GM18858 (cell line): Measurements from ENCODE around the gene NSFL1C.

ENCODE experiments used
- ATAC-seq: cut with Tn5 transposase; IDR thresholded peaks from one replicate; pipeline ENCODE4 v1.9.1; 2021; ENCODE audit not compliant: unreplicated experiment

Gene NSFL1C

DNA sequence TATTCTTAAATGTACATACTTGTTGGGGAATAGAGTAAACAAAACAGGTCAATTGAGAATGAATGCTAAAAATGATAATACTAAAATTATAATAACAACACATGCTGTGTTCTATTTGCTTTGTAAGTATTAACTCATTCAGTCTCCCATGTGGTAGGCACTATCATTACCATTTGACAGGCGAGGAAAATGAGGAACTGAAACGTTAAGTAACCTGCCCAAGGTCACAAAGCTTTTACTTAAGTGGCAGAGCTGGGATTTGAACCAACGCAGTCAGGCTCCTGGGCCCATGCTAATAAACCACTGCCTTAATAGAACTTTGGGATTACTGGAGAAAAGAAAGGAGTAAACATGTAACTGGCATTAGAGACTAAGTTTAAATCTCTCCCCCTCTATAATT, 3.8 kb downstream of the NSFL1C start:
- no peak for ATAC-seq

DNA sequence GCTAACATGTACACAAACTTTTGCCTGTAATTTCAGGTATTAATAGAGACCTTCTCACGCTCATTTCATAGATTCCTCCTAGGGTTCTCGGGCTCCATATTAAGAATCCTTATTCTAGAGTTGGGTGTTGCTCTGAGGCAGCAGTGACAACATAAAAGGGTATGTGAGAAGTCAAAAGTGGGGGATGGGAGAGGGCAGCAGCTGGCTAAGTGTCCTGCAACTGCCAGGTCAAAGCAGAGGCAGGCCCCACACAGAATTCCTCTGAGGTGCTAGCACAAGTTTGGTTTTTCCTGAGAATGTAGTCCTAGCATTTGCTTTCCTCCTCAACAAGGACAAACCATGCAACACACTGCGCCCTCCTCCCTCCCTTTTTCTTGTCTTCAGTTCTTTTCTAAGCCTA, 4.6 kb downstream of the NSFL1C start:
- ATAC-seq: no peak

DNA sequence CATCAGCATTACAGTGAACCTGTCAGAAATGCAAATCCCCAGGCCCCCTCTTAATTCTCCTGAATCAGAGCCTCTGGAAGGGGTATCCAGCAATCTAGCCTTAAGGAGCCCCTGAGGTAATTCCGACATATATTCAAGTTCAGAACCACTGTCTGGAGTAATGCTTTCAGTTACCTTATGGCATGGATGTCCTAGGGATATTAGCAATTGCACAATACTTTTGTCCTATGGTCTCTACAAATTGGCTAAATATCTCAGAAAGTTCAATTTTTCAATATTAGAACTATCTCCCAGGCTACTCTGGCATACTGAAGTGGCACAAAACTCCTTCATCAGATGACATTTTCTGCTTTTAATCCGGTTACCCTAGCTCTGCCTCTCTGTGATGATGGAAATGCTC, 6.4 kb downstream of the NSFL1C start:
- ATAC-seq: no peak

DNA sequence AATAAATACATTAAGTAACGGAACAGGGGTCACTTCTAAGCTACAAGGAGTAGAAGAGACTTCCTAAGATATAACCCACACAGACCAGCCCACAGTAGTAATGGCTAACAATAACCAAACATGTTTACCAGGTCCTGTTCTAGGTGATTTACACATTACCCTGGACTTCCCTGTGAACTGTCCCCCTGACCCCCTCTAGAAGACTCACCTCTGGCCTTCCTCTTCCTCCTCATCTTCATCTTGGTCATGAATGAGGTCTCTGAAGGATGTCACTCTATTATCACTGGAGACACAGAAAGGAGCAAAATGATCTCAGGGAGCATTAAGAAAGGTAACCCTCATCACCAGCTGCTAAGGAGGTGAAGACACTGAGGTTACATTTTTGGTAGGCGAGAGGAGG, 8.7 kb downstream of the NSFL1C start:
- ATAC-seq: no peak

DNA sequence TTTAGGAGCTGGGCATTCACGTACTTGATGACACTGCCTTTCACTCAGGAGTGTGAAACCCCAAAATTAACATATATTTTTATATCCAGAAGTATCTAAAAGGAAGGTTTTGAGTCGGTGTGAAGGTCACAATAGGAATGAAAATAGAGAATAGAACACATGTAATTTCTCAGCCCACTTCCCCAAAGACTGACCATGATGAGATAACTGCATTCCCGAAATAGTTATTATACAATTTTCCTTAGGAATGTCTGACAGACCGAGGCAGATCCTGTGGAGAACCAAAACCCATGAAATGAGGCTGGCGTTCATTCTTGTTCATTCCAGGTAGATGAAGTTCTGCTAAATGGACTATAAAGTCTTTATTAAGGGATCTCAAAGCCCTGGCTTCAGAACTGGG, 10.3 kb downstream of the NSFL1C start:
- ATAC-seq: no peak

DNA sequence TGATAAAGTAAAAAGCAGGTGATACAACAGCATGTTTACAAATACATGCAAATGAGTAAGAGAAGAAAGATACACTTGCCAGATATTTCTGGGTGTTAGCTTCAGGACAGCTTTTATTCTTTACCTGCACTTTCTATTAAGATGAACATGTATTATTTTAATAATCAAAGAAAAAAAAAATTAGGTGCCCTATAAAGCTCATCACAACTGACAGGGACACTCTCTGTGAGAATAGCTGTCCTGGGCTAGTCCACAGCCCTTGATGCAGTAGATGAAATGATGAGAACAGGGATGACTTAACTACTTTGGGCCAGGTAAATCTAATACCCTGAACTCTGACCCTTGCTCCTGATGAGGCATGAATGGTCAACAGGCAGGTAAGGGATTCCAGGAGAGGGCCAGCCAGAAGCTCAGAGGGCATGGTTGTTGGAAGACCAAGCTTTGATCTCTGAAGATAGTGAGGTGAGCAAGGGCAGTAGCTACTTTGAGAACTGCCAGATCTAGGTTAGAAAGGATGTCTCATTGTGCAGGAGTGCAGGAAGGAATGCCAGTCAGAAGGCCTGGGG, 15.6 kb downstream of the NSFL1C start:
- ATAC-seq: no peak

DNA sequence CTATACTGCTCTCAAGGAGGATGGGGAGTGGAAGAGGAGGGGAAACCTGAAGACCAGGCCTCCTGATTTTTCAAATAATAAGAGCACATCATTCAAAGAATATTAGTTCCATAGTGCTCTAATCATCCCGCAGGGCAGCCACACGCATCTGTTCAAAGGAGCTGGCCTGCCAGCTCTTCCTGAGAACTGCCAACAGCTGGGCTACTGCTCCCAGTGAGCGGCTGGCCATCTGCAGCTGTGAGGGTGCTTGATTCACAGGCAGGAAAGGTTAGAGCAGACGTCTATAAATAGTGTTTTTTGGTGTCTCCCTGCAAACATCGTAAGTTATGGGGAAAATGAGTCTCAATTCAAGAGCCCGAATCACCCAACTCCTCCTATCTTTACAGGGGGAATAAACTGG, 17.3 kb downstream of the NSFL1C start:
- ATAC-seq: no peak

DNA sequence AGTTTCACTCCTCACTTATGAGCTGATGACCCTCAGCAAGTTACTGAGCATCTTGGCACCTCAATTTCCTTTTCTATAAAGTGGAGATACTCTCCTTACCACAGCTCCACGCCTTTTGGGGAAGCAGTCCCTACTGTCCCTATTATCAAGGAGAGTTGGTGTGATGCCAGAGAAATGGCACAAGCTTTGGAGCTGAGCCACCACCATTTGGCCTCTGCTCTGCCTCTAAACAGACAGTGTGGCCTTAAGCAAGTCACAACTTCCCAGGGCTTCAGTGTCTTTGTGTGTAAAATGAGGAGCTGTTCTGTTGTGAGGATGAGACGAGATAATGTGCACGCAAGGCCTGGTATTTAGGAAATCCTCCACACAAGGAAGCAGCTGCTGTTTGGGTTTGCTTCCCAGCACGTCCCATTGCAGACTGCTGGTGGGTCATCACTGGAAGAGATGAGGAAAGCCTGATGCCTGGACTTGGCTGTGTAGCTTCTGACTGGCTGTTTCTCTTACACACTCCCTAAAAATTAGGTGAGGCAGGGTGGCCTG, 18.5 kb downstream of the NSFL1C start:
- no peak for ATAC-seq

DNA sequence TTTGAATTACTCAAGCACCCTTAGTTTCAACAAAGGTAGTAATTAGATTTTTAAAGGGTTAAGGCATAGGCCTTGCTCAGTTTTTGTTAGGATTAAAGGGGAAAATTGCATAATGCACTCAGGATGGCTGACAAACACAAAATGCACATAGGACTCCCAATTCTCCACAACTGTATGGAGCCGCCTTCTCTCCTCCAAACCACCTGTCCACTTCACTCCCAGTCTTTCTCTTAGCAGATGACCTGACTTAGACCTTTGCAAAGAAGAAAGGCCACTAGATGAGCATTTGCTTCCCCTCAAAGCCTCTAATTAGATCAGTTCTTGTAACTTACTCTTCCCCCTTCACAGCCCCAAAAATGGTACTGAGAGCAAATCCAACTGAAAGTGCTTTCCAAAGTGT, 20.1 kb downstream of the NSFL1C start:
- ATAC-seq: no peak

DNA sequence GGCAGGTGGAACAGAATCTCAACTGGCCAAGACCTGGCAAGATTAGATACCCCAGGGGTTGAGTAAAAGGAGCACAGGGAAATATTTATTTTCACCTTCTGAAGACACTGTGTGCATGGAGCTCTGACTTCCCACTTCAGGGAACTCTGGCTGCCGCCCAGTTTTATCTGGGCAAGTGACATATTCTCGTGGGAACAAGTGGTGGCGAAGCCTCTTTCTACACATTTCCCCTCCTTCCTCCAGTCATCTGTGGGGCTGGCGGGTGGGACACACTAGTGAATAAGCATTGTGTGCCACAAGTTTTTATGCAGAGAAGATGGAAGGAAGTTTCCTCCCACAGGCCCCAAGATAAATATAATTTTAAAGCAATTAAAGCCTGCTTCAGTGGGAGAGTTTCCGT, 23.6 kb downstream of the NSFL1C start:
- no peak for ATAC-seq

DNA sequence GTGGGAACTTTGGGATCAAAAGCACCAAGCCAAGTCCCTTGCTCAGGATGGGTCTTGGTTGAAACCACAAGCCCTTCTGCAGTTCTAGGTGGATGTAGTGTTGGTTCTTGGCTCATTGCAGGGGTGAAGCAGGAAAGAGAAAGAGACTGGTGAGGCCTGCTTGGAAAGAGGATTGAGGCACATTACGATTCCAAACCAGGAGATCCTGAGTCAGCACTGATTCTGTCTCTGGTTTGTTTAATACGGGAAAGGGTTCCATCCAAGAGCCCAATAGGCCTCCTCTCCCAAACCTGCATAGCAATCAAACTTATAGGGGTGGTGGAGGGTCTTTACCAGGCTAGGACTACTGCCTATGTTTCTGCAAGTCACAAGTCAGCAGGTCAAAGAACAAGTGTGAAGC, 24.3 kb downstream of the NSFL1C start:
- no peak for ATAC-seq

DNA sequence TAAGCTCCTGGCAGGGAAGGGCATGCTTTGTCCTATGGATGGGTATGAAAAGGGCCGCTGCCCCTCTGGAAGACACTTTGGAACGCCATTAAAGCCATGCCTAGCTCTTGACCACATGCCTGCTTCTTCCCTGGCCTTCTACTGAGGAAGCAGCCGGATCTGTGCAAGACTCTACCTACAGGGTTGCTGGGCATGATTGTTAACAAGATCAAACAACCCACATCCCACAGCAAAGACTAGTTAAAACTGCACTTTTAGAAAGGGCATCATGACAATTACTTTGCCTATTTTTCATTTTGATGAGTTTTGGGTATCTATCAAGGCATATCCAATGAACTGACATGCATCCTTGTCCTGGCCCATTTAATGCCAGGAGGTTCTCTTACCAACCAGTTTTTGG, 25.5 kb downstream of the NSFL1C start:
- ATAC-seq: no peak

DNA sequence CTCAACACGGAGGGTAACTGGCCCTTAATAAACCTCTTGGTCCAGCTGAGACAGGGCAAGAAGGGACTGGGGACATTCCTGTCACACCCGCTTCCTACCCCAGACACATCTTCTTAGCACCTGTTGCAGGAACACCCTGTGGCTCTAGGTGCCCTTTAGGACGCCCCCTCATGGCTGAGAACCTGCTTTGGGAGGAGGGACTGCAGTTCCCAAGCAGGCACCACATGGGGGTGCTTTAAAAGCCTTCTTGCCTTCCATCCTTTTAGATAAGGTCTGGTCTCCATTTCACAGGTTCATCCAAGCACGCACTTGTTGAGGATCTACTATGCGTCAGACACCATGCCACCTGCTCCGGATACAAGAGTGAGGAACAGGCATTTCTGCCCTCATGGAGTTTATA, 26.6 kb downstream of the NSFL1C start:
- ATAC-seq: no peak

DNA sequence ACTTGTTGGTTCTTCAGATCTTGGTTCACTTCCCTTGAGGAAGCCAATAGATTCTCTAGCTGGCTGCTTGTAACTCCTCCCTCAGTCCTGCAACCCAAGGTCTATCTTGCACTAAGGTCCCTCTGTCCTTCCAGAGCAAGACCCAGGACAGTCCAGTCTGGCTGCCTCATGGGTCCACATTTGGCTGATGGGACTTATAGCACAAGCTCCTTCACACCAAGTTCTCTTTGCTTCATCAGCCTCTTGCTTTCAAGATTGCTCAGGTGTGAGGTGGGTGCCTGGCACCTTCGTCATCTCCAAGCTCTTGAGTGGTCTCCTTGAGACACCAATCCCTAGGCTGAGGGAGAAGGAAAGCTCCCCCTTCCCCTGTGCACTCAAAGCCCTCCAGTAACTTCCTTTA, 28.3 kb downstream of the NSFL1C start:
- ATAC-seq: no peak

DNA sequence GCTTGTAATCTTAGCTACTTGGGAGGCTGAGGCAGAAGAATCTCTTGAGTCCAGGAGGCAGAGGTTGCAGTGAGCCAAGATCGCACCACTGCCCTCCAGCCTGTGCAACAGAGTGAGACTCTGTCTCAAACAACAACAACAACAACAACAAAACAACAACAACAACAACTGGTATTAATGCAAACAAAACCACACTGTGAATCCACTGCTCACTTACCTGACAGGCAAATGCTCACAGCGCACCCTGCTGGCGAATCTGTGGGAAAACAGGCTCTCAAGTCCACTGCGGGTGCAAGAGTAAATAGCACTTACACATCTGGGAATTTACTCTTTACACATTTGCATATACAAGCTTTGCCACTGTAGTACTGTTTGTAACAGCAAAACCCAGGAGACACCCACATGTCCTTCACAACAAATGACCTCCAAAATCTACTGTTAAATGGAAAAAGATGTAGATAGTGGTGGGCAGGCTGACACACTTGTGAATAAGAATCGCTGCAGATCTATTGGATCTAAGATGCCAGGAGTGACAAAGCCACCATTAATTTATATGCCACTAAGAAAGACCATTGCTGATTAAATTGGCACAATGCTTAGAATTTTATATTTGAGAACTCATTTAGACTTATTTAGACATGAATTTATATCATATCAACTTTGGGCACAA, 29.3 kb downstream of the NSFL1C start:
- no peak for ATAC-seq

DNA sequence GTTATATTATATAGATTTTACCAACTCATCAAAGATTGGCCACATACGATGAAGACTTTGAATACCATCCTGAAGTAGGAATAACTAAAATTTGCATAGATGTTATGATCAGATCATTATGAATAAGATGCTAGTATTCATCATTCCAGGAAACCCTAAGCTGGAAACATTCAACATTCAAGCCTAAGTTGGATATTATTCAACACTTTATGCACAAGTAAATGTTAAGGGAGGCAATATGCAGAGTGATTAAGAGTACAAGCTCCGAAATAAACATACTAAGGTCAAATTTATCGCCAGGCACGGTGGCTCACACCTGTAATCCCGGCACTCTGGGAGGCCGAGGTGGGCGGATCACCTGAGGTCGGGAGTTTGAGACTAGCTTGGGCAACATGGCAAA, 30.4 kb downstream of the NSFL1C start:
- ATAC-seq: no peak

DNA sequence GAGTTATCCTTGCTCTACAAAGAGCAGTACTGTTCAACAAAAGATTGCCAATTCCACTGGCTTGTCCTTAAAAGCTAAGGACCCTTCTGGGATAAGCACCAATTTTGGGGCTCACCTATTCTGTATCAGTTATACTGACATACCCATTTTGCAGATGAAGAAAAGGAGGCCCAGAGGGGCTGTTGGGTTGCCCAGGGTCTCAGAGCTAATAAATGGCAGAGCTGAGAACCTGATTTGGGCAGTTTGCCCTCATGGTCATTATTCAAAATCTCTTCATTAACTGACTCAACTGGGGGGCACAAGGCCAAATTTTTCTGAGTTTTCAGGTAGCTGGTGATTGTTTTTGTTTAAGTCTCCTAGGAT, 31.3 kb downstream of the NSFL1C start:
- ATAC-seq: no peak

DNA sequence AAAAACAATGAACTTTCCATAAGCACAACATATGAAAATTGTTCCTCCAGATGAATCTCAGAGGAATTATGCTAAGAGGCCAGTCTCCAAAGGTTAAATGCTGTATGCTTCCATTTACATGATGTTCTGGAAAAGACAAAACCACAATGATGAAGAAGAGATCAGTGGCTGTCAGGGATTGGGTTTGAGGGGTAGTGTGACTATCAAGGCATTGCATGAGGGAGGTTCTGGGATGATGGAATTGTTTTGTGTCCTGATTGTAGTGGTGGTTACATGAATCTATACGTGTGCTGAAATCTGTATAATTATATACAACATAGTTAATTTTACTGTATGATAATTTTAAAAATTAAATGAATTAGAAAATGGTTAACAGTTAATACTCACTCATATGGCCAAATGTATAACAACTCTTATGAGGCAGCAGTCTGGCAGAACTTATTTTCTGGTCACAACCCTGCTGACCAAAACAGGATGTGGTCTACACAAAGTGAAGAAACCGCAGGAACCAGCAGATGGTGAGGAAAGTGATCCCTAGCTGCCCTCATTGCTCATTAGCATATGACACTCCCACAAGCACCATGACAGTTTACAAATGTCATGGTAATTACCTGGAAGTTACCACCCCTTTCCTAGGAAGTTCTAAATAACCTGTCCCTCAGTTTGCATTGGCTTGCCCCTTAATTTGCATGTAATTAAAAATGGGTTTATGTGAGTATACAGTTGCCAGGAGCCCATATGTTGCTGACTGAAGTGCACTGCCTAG, 31.9 kb downstream of the NSFL1C start:
- ATAC-seq: peak; percentile 88

DNA sequence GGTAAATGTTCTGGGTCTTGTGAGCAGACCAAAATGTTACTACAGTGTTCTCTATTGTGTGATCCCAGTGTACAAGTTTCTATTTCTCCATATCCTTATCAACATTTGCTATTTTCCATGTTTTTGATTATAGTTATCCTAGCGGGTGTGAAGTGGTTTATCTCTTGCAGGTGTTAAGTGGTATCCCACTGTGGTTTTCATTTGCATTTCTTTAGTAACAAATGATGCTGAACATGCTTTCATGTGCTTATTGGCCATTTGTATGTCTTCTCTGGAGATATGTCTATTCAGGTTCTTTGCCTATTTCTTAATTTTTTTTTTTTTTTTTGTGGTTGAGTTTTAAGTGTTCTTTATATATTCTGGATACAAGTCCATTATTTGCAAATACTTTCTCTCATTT, 35.5 kb downstream of the NSFL1C start:
- ATAC-seq: no peak

DNA sequence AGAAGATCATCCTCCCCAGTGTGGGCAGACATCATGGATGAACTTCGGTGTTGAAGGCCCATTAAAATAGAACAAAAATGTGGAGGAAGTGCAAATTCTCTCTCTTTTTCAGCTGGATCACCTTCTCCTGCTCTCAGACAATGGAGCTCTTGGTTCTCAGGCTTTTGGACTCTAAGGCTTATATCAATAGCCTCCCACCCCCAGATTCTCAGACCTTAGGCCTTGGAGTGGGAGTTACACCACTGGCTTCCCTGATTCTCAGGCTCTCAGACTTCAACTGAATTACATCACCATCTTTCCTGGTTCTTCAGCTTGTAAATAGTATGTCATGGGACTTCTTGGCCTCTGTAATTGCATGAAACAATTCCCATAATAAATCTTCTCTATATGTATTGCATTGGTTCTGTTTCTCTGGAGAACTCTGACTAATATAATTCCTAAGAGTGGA, 36.6 kb downstream of the NSFL1C start:
- ATAC-seq: no peak

DNA sequence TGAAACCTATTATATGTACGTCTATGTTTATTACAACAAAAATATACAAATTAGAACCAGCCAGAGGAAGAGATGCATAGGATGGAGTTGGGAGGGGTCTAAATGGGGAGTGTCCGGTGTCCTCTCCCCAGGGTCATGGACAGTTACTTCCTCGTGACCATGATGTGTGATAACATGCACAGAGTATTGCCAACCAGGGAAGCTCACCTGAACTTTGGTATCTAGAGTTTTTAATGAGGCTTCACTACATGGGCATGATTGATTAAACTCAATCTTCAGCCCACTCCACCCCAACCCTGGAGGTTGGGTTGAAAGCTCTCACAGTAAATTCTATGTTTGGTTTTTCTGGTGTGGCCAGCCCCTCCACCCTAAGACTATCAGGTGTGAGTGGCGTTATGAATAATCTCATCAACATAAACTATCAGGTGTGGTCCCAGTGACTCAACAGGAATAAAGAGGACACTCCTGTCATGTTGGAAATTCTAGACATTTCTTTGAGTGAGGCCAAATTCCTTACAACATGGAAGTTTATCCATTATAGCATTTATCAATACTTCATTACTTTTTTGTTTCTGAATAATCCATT, 37.4 kb downstream of the NSFL1C start:
- no peak for ATAC-seq
